Activated T-cell treated with anti-CD3 and anti-CD28 coated beads, Interleukin-2, amount 50 U/mL, for 4 hours (primary cell): Measurements from ENCODE around the gene ZSWIM6. TPM values are rescaled to one million over a fixed set of nuclear protein-coding genes. Genes with fewer than 3 reads are reported as not detected.
"Not testable (repeated sequence)": the region's sequence is repeated elsewhere in the genome, so short reads cannot be mapped to it uniquely, and the experiment has no call there.

Source experiments
- ATAC-seq, 2 donors: fragments of 200-7000 bp; cut with Tn5 transposase; one replicate each; pipeline ENCODE4 v1.10.0; 2021
- DNase-seq: peaks from one replicate; pipeline ENCODE4 v3.0.0-alpha.2; 2020
- H3K27me3 Mint-ChIP-seq: one replicate; pipeline ENCODE4 v1.8.0; 2021; ENCODE audit warnings: low read depth, mixed read lengths
- H3K36me3 Mint-ChIP-seq: one replicate; pipeline ENCODE4 v1.8.0; 2022; ENCODE audit warnings: mixed read lengths; ENCODE audit not compliant: insufficient read depth
- H3K4me1 Mint-ChIP-seq: one replicate; pipeline ENCODE4 v1.8.0; 2021; ENCODE audit warnings: low read depth, mixed read lengths
- H3K4me3 Mint-ChIP-seq: one replicate; pipeline ENCODE4 v1.8.0; 2021; ENCODE audit warnings: mild to moderate bottlenecking, moderate library complexity, mixed read lengths
- H3K9me3 Mint-ChIP-seq: one replicate; pipeline ENCODE4 v1.8.0; 2021; ENCODE audit warnings: mixed read lengths
- total RNA-seq, 3 donors: library from RNA; stranded (reverse); gene quantifications; one replicate each; pipeline ENCODE4 v1.2.1, GENCODE V29; 2021

Gene ZSWIM6
- total RNA-seq, 3 donors from 2014 or later, result 5.4 to 6.9 (median 5.8) TPM

GRCh38 chr5:61408476-61409168, 76.6 kb downstream of the ZSWIM6 start:
- H3K4me1 Mint-ChIP-seq, result peaks cover 26% of the 10 kb centered on the region
- peak; percentile 99 for ATAC-seq
- no peaks in the 10 kb centered on the region for H3K27me3 Mint-ChIP-seq
- no peaks in the 10 kb centered on the region for H3K9me3 Mint-ChIP-seq
- H3K36me3 Mint-ChIP-seq, result no peaks in the 10 kb centered on the region
- H3K4me3 Mint-ChIP-seq, result peak overlapping the region; percentile 70
- peak; percentile 98 for DNase-seq

DNA sequence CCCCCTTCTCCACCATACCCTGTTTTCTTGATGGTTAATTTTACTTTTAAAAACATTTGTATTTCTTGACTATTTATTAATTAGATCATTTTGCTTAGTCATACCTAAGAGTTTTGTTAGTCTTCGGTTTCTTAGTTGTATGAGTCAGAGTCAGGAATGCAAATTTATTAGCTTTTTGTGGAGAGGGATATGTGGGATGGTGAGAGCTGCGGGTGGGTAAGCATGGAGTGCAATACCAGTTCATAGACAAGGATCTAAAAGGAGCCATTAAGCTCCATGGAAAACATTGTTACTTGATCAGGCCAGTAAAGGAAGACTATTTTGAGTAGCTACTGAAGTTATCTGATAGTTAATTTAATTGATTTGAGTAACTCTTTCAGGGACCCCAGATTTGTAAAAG, 77.5 kb downstream of the ZSWIM6 start:
- ATAC-seq, result no peak
- H3K36me3 Mint-ChIP-seq, result no peaks in the 10 kb centered on the region
- peaks cover 24% of the 10 kb centered on the region for H3K4me1 Mint-ChIP-seq
- no peak for DNase-seq
- no peaks in the 10 kb centered on the region for H3K9me3 Mint-ChIP-seq
- no peak overlapping the region for H3K4me3 Mint-ChIP-seq
- H3K27me3 Mint-ChIP-seq, result no peaks in the 10 kb centered on the region

GRCh38 chr5:61410811-61411210, 78.8 kb downstream of the ZSWIM6 start:
- Mint-ChIP-seq H3K27me3 (no peaks in the 10 kb centered on the region), H3K9me3 (no peaks in the 10 kb centered on the region), H3K4me3 (no peak overlapping the region), H3K36me3 (no peaks in the 10 kb centered on the region), H3K4me1 (peaks cover 30% of the 10 kb centered on the region)
- DNase-seq (no peak), ATAC-seq (no peak)

DNA sequence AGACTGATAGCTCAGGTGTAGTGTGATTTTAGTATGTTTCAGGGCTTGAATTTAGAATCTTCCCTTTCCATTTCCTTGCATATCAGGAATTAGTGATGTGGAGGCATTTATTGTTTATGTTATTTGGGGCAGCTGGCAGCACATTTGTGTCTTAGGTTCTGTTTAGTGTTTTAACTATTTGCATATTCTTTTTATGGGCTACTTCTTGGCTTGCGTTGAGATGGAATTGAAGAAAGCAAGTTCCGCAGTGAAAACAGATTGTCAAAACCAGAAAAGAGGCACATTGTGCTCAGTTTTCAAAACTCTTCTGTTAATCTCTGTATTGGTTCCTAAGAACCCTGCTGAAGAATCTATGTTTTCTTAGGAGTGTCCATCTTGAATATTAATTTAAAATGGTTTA, 80.3 kb downstream of the ZSWIM6 start:
- ATAC-seq, result no peak
- no peaks in the 10 kb centered on the region for H3K9me3 Mint-ChIP-seq
- H3K4me3 Mint-ChIP-seq, result no peak overlapping the region
- DNase-seq, result no peak
- H3K36me3 Mint-ChIP-seq, result no peaks in the 10 kb centered on the region
- peaks cover 42% of the 10 kb centered on the region for H3K4me1 Mint-ChIP-seq
- H3K27me3 Mint-ChIP-seq, result no peaks in the 10 kb centered on the region

DNA sequence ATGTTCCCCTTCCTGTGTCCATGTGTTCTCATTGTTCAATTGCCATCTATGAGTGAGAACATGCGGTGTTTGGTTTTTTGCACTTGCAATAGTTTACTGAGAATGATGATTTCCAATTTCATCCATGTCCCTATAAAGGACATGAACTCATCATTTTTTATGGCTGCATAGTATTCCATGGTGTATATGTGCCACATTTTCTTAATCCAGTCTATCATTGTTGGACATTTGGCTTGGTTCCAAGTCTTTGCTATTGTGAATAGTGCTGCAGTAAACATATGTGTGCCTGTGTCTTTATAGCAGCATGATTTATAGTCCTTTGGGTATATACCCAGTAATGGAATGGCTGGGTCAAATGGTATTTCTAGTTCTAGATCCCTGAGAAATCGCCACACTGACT, 81.1 kb downstream of the ZSWIM6 start:
- not testable (repeated sequence) for H3K36me3 Mint-ChIP-seq, DNase-seq, H3K9me3 Mint-ChIP-seq, ATAC-seq, H3K27me3 Mint-ChIP-seq, H3K4me3 Mint-ChIP-seq
- H3K4me1 Mint-ChIP-seq, result peaks cover 39% of the 10 kb centered on the region

DNA sequence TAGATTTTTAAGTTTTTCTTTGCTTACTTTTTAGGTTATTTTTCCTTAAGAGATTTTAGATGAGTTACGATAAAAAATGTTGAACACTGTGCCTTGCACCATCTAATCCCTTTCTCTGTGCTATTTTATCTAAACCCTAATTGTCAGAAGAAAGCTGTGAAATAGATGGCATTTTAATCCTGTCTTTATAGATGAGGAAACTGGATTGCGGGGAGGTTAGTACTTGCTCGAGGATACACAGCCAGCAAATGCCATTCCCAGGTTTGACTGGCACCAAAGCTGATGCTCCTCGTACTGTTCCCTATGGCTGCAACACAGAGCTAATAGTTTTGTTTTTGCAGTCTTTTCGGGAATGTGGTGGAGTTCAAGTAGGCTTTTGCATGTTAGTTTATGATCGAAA, 82.7 kb downstream of the ZSWIM6 start:
- ATAC-seq (no peak), DNase-seq (no peak)
- Mint-ChIP-seq H3K27me3 (no peaks in the 10 kb centered on the region), H3K4me3 (no peak overlapping the region), H3K9me3 (no peaks in the 10 kb centered on the region), H3K36me3 (no peaks in the 10 kb centered on the region), H3K4me1 (peaks cover 28% of the 10 kb centered on the region)

DNA sequence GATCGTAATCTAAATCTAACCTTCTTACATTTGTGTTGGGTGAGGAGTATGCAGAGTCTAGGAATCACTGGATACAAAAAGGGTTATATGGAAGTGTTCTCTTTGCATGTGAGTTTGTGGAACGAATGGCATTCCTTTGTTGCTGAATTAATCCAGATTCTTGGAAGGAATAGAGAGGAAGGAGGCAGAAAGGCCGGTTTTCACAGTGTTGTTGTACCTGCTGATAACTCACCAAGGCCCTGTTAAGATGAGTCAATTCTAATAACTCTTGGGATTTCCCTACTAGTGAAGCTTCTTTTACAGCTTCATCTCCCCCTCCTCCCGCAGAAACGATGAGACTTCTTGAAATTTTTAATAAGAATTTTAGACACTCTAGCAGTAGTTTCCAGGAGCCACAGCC, 84.0 kb downstream of the ZSWIM6 start:
- no peaks in the 10 kb centered on the region for H3K27me3 Mint-ChIP-seq
- no peak overlapping the region for H3K4me3 Mint-ChIP-seq
- peaks cover 31% of the 10 kb centered on the region for H3K4me1 Mint-ChIP-seq
- H3K36me3 Mint-ChIP-seq, result no peaks in the 10 kb centered on the region
- DNase-seq, result no peak
- ATAC-seq, result peak; percentile 50 to 65
- H3K9me3 Mint-ChIP-seq, result no peaks in the 10 kb centered on the region

- H3K36me3 Mint-ChIP-seq, result peaks cover 3% of the 10 kb centered on the region
- H3K9me3 Mint-ChIP-seq, result peaks cover 4% of the 10 kb centered on the region
- DNase-seq (no peak), ATAC-seq (no peak)
- no peak overlapping the region for H3K4me3 Mint-ChIP-seq
- no peaks in the 10 kb centered on the region for H3K27me3 Mint-ChIP-seq
- H3K4me1 Mint-ChIP-seq, result peaks cover 33% of the 10 kb centered on the region
These were observed 84.4 kb downstream of the ZSWIM6 start for GRCh38 chr5:61416420-61416819.

- H3K9me3 Mint-ChIP-seq, result peaks cover 8% of the 10 kb centered on the region
- ATAC-seq (no peak), DNase-seq (no peak)
- H3K27me3 Mint-ChIP-seq, result no peaks in the 10 kb centered on the region
- H3K4me1 Mint-ChIP-seq, result peaks cover 34% of the 10 kb centered on the region
- H3K36me3 Mint-ChIP-seq, result peaks cover 5% of the 10 kb centered on the region
- no peak overlapping the region for H3K4me3 Mint-ChIP-seq
These were observed 85.3 kb downstream of the ZSWIM6 start for GRCh38 chr5:61417340-61417739.

DNA sequence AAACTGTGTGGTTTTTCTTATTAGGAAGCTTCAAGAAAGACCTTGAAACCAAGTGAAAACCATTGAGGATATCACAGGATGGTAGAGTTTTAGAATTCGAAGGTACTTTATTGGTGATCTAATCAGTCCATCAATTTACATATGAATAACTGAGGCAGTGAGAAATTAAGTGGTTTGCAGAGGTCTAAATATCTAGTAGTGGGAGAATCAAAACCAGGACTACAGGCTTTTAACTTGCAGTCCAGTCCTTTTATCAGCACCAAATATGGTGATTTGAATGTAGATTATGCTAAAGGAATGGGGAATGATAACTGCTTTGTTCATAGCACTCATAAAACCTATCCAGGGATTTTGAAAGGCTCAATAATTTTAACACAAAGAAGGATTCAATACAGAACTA, 85.8 kb downstream of the ZSWIM6 start:
- Mint-ChIP-seq H3K4me3 (no peak overlapping the region), H3K27me3 (no peaks in the 10 kb centered on the region), H3K4me1 (peaks cover 37% of the 10 kb centered on the region), H3K9me3 (peaks cover 8% of the 10 kb centered on the region), H3K36me3 (peaks cover 5% of the 10 kb centered on the region)
- DNase-seq (no peak), ATAC-seq (no peak)

DNA sequence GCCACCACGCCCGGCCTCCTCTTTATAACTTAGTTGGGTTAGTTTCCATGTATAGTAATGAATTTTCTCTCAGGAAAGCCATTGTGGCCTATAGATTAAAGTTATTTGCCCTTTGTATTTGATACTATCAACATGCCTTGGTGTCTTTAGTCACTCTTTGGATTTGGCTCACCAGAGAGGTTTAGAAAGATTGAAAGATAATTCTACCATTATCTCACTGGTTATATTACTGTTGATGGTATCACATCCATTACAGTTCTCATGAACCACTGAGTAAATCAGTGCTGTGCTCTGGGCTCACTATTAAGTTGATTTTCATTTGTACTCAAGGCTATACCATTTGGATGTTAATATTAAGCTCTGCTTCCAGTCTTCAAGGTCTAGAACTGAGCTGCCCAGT, 87.0 kb downstream of the ZSWIM6 start:
- Mint-ChIP-seq H3K4me3 (no peak overlapping the region), H3K9me3 (peaks cover 8% of the 10 kb centered on the region), H3K36me3 (peaks cover 5% of the 10 kb centered on the region), H3K27me3 (no peaks in the 10 kb centered on the region), H3K4me1 (peaks cover 50% of the 10 kb centered on the region)
- no peak for ATAC-seq
- no peak for DNase-seq

GRCh38 chr5:61420016-61420415, 88.0 kb downstream of the ZSWIM6 start:
- no peak for DNase-seq
- peaks cover 49% of the 10 kb centered on the region for H3K4me1 Mint-ChIP-seq
- ATAC-seq, result no peak
- H3K4me3 Mint-ChIP-seq, result no peak overlapping the region
- no peaks in the 10 kb centered on the region for H3K27me3 Mint-ChIP-seq
- peaks cover 5% of the 10 kb centered on the region for H3K36me3 Mint-ChIP-seq
- H3K9me3 Mint-ChIP-seq, result peaks cover 8% of the 10 kb centered on the region

- ATAC-seq, H3K27me3 Mint-ChIP-seq, H3K9me3 Mint-ChIP-seq, DNase-seq, H3K4me3 Mint-ChIP-seq, H3K36me3 Mint-ChIP-seq: not testable (repeated sequence)
- H3K4me1 Mint-ChIP-seq, result peaks cover 42% of the 10 kb centered on the region
These were observed 89.2 kb downstream of the ZSWIM6 start for GRCh38 chr5:61421262-61421661.

DNA sequence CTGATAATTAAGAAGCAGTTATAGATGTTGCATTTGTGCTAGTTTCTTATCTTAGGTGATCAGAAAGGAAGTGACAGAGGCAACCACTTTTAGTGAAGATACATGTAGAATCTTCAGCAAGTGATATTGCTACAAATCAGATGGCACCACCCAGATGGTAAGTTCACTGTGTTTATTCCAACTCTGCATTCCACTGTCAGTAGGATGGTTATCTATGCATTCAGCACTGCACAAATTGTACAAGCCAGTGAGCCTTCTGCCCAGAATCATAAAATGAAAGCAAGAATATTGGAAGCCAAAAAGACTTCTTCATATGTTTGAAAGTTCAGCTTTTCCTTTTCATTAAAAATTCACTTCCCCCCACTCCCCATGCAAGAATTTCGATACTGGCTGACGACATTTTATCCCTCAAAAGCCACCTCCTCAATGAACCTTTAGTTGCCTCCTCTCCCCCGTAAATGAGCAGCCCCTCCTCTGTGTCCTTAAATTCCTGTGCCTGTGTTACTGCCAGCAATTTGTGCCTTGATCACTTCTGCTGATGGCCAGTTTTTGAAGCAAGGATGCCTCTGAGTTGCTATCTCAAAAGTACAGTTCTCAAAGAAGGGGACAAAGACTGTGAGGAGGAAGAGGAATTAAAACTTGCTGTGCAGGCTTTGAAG, 91.6 kb downstream of the ZSWIM6 start:
- peaks cover 29% of the 10 kb centered on the region for H3K4me1 Mint-ChIP-seq
- no peak for DNase-seq
- peaks cover 5% of the 10 kb centered on the region for H3K36me3 Mint-ChIP-seq
- no peak overlapping the region for H3K4me3 Mint-ChIP-seq
- H3K9me3 Mint-ChIP-seq, result peaks cover 8% of the 10 kb centered on the region
- ATAC-seq, result no peak
- no peaks in the 10 kb centered on the region for H3K27me3 Mint-ChIP-seq

GRCh38 chr5:61425918-61426317, 93.9 kb downstream of the ZSWIM6 start:
- Mint-ChIP-seq H3K4me3 (no peak overlapping the region), H3K36me3 (peaks cover 7% of the 10 kb centered on the region), H3K9me3 (peaks cover 8% of the 10 kb centered on the region), H3K27me3 (no peaks in the 10 kb centered on the region), H3K4me1 (peaks cover 29% of the 10 kb centered on the region)
- DNase-seq (no peak), ATAC-seq (no peak)
